ENCODE measurements around the gene CTTNBP2. TPM values are rescaled to one million over a fixed set of nuclear protein-coding genes. Genes with fewer than 3 reads are reported as not detected.
A peak's percentile ranks its signal among the peaks of the same experiment; 100 is the strongest.

CTTNBP2 gene
- total RNA-seq, 1 donor from 2014 or later, result 2.9 TPM

- H3K27ac Mint-ChIP-seq (ENCODE audit: unreplicated experiment), result no peak overlapping the region
Measured at GRCh38 chr7:117673839-117674238, 199.4 kb downstream of the CTTNBP2 start.

GRCh38 chr7:117673367-117673766 lies 199.9 kb downstream of the CTTNBP2 start:
- H3K36me3 Mint-ChIP-seq (ENCODE audit: low read depth), result no peaks in the 10 kb centered on the region
- no peak overlapping the region for H3K27ac Mint-ChIP-seq (ENCODE audit: unreplicated experiment)
- peaks cover 2% of the 10 kb centered on the region for H3K4me1 Mint-ChIP-seq (ENCODE audit: low read depth)
- H3K9me3 Mint-ChIP-seq (ENCODE audit: low read depth), result no peaks in the 10 kb centered on the region
- no peak overlapping the region for H3K4me3 Mint-ChIP-seq (ENCODE audit: unreplicated experiment)
- TF ChIP-seq CTCF (IDR thresholded peaks at IDR 0.05), result no peak
- DNase-seq (ENCODE audit: low spot score), result no peak
- peaks cover 16% of the 10 kb centered on the region for H3K27me3 Mint-ChIP-seq (ENCODE audit: low read depth)

More at GRCh38 chr7:117673839-117674238, 199.4 kb downstream of the CTTNBP2 start:
- TF ChIP-seq CTCF (IDR thresholded peaks at IDR 0.05), result peak; percentile 82
- no peak for DNase-seq (ENCODE audit: low spot score)
- H3K9me3 Mint-ChIP-seq (ENCODE audit: low read depth), result no peaks in the 10 kb centered on the region
- H3K36me3 Mint-ChIP-seq (ENCODE audit: low read depth), result no peaks in the 10 kb centered on the region
- H3K27me3 Mint-ChIP-seq (ENCODE audit: low read depth), result peaks cover 16% of the 10 kb centered on the region
- H3K4me3 Mint-ChIP-seq (ENCODE audit: unreplicated experiment), result no peak overlapping the region
- peaks cover 2% of the 10 kb centered on the region for H3K4me1 Mint-ChIP-seq (ENCODE audit: low read depth)

- no peak overlapping the region for H3K27ac Mint-ChIP-seq (ENCODE audit: unreplicated experiment)
- H3K4me3 Mint-ChIP-seq (ENCODE audit: unreplicated experiment), result no peak overlapping the region
- no peaks in the 10 kb centered on the region for H3K9me3 Mint-ChIP-seq (ENCODE audit: low read depth)
- H3K27me3 Mint-ChIP-seq (ENCODE audit: low read depth), result peaks cover 15% of the 10 kb centered on the region
- H3K36me3 Mint-ChIP-seq (ENCODE audit: low read depth), result no peaks in the 10 kb centered on the region
- no peak for TF ChIP-seq CTCF (IDR thresholded peaks at IDR 0.05)
- DNase-seq (ENCODE audit: low spot score), result no peak
- H3K4me1 Mint-ChIP-seq (ENCODE audit: low read depth), result peaks cover 2% of the 10 kb centered on the region
Measured at GRCh38 chr7:117672453-117672852, 200.8 kb downstream of the CTTNBP2 start.

GRCh38 chr7:117669818-117670217 lies 203.4 kb downstream of the CTTNBP2 start:
- no peak for DNase-seq (ENCODE audit: low spot score)
- peaks cover 3% of the 10 kb centered on the region for H3K27me3 Mint-ChIP-seq (ENCODE audit: low read depth)
- H3K4me1 Mint-ChIP-seq (ENCODE audit: low read depth), result peaks cover 2% of the 10 kb centered on the region
- H3K4me3 Mint-ChIP-seq (ENCODE audit: unreplicated experiment), result no peak overlapping the region
- no peak overlapping the region for H3K27ac Mint-ChIP-seq (ENCODE audit: unreplicated experiment)
- no peaks in the 10 kb centered on the region for H3K36me3 Mint-ChIP-seq (ENCODE audit: low read depth)
- no peaks in the 10 kb centered on the region for H3K9me3 Mint-ChIP-seq (ENCODE audit: low read depth)
- peak; percentile 30 for TF ChIP-seq CTCF (IDR thresholded peaks at IDR 0.05)

- Mint-ChIP-seq H3K27ac (ENCODE audit: unreplicated experiment) (no peak overlapping the region), H3K4me1 (ENCODE audit: low read depth) (no peaks in the 10 kb centered on the region)
Measured at GRCh38 chr7:117667456-117667855, 205.8 kb downstream of the CTTNBP2 start.

More at GRCh38 chr7:117667456-117667855, 205.8 kb downstream of the CTTNBP2 start:
- no peak for DNase-seq (ENCODE audit: low spot score)
- no peaks in the 10 kb centered on the region for H3K27me3 Mint-ChIP-seq (ENCODE audit: low read depth)
- H3K9me3 Mint-ChIP-seq (ENCODE audit: low read depth), result peaks cover 2% of the 10 kb centered on the region
- no peaks in the 10 kb centered on the region for H3K36me3 Mint-ChIP-seq (ENCODE audit: low read depth)
- H3K4me3 Mint-ChIP-seq (ENCODE audit: unreplicated experiment), result no peak overlapping the region
- TF ChIP-seq CTCF (IDR thresholded peaks at IDR 0.05), result no peak
